H9 (cell line): ENCODE measurements around the gene HSH2D. TPM values are rescaled to one million over a fixed set of nuclear protein-coding genes. Genes with fewer than 3 reads are reported as not detected.

Experiments
- DNase-seq: peaks from one replicate; pipeline ENCODE4 v3.0.0-alpha.2; 2017
- H2AFZ ChIP-seq: one replicate; pipeline ENCODE4 v1.6.1; 2013; ENCODE audit warnings: mild to moderate bottlenecking, low read length, control low read depth, moderate library complexity
- H2AK5ac ChIP-seq: 2 replicates; pipeline ENCODE4 v1.6.1; 2013; ENCODE audit warnings: low read length, control low read depth, mixed read lengths; ENCODE audit not compliant: insufficient read length
- H2BK120ac ChIP-seq: one replicate; pipeline ENCODE4 v1.6.1; 2013; ENCODE audit warnings: low read depth, mild to moderate bottlenecking, low read length, control low read depth, inconsistent platforms; ENCODE audit not compliant: poor library complexity, severe bottlenecking
- H2BK12ac ChIP-seq: 2 replicates; pipeline ENCODE4 v1.6.1; 2013; ENCODE audit warnings: low read length, control low read depth, mixed read lengths, low read depth; ENCODE audit not compliant: insufficient read length
- H2BK15ac ChIP-seq: 2 replicates; pipeline ENCODE4 v1.6.1; 2013; ENCODE audit warnings: low read depth, low read length, control low read depth
- H2BK20ac ChIP-seq: one replicate; pipeline ENCODE4 v1.6.1; 2013; ENCODE audit warnings: low read depth, mild to moderate bottlenecking, low read length, control low read depth, inconsistent platforms; ENCODE audit not compliant: poor library complexity, severe bottlenecking
- H2BK5ac ChIP-seq: 2 replicates; pipeline ENCODE4 v1.6.1; 2013; ENCODE audit warnings: low read length, control low read depth, mixed read lengths; ENCODE audit not compliant: insufficient read length
- H3K14ac ChIP-seq: 2 replicates; pipeline ENCODE4 v1.6.1; 2013; ENCODE audit warnings: low read length, control low read depth; ENCODE audit not compliant: insufficient read depth
- H3K18ac ChIP-seq: 2 replicates; pipeline ENCODE4 v1.6.1; 2013; ENCODE audit warnings: low read depth, mild to moderate bottlenecking, mixed read lengths, low read length, control low read depth; ENCODE audit not compliant: insufficient read length
- H3K23ac ChIP-seq: 2 replicates; pipeline ENCODE4 v1.6.1; 2013; ENCODE audit warnings: low read length, control low read depth, mixed read lengths, low read depth; ENCODE audit not compliant: insufficient read length
- H3K23me2 ChIP-seq: 2 replicates; pipeline ENCODE4 v1.6.1; 2013; ENCODE audit warnings: low read depth, mild to moderate bottlenecking, mixed read lengths, low read length, control low read depth; ENCODE audit not compliant: insufficient read length, poor library complexity, severe bottlenecking
- H3K27ac ChIP-seq: 2 replicates; pipeline ENCODE4 v1.5.1; 2013; ENCODE audit warnings: low read length, control low read depth, mixed read lengths, low read depth; ENCODE audit not compliant: insufficient read length
- H3K27me3 ChIP-seq: 2 replicates; pipeline ENCODE4 v1.6.1; 2013; ENCODE audit warnings: low read length, control low read depth, inconsistent platforms; ENCODE audit not compliant: insufficient read depth
- H3K4ac ChIP-seq: 2 replicates; pipeline ENCODE4 v1.6.1; 2013; ENCODE audit warnings: low read depth, mild to moderate bottlenecking, control low read depth, inconsistent platforms, low read length, moderate library complexity
- H3K4me1 ChIP-seq: 2 replicates; pipeline ENCODE4 v1.6.1; 2013; ENCODE audit warnings: low read length, control low read depth, inconsistent platforms; ENCODE audit not compliant: insufficient read depth
- H3K4me2 ChIP-seq: 2 replicates; pipeline ENCODE4 v1.6.1; 2013; ENCODE audit warnings: low read length, control low read depth, mixed read lengths; ENCODE audit not compliant: insufficient read length, insufficient read depth
- H3K56ac ChIP-seq: 2 replicates; pipeline ENCODE4 v1.6.1; 2013; ENCODE audit warnings: low read depth, mild to moderate bottlenecking, mixed read lengths, low read length, control low read depth; ENCODE audit not compliant: insufficient read length
- H3K79me1 ChIP-seq: 2 replicates; pipeline ENCODE4 v1.6.1; 2013; ENCODE audit warnings: low read depth, mild to moderate bottlenecking, moderate library complexity, low read length, control low read depth, inconsistent platforms; ENCODE audit not compliant: insufficient read depth, poor library complexity, severe bottlenecking
- H3K79me2 ChIP-seq: 2 replicates; pipeline ENCODE4 v1.6.1; 2013; ENCODE audit warnings: low read length, control low read depth, inconsistent platforms; ENCODE audit not compliant: insufficient read depth
- H3K9ac ChIP-seq: 2 replicates; pipeline ENCODE4 v1.6.1; 2013; ENCODE audit warnings: low read length, control low read depth, mixed read lengths; ENCODE audit not compliant: insufficient read length; ENCODE audit errors: extremely low read depth
- H3K9me3 ChIP-seq: one replicate; pipeline ENCODE4 v1.6.1; 2013; ENCODE audit warnings: low read depth, low read length, inconsistent platforms; ENCODE audit not compliant: control insufficient read depth
- H3T11ph ChIP-seq: one replicate; pipeline ENCODE4 v1.6.1; 2013; ENCODE audit warnings: mild to moderate bottlenecking, low read length, control low read depth, inconsistent platforms
- H4K20me1 ChIP-seq: one replicate; pipeline ENCODE4 v1.6.1; 2013; ENCODE audit not compliant: control insufficient read depth, insufficient read length, insufficient read depth
- H4K5ac ChIP-seq: 2 replicates; pipeline ENCODE4 v1.6.1; 2013; ENCODE audit warnings: low read depth, mild to moderate bottlenecking, mixed read lengths, low read length, control low read depth; ENCODE audit not compliant: insufficient read length
- H4K8ac ChIP-seq: replicated peaks from 2 replicates; pipeline ENCODE4 v1.6.1; 2013; ENCODE audit warnings: low read length, control low read depth, mixed read lengths, low read depth; ENCODE audit not compliant: insufficient read length
- H4K91ac ChIP-seq: 2 replicates; pipeline ENCODE4 v1.6.1; 2013; ENCODE audit warnings: low read depth, mild to moderate bottlenecking, moderate library complexity, mixed read lengths, low read length, control low read depth; ENCODE audit not compliant: insufficient read length
- H3K27ac Mint-ChIP-seq, 3 experiments: 2 replicates in 2 of 3; 3 replicates in 1 of 3; pipeline ENCODE4 v1.8.0; 2020 to 2021; ENCODE audit warnings: mixed read lengths in 3 of 3, mild to moderate bottlenecking in 1 of 3, moderate library complexity in 1 of 3
- H3K27me3 Mint-ChIP-seq: 2 replicates; pipeline ENCODE4 v1.8.0; 2021; ENCODE audit warnings: low read depth, mild to moderate bottlenecking, moderate library complexity, mixed read lengths
- H3K36me3 Mint-ChIP-seq, 3 experiments: 2 replicates in 2 of 3; 3 replicates in 1 of 3; pipeline ENCODE4 v1.8.0; 2020 to 2021; ENCODE audit warnings: low read depth in 3 of 3, mixed read lengths in 3 of 3; ENCODE audit not compliant: insufficient read depth in 1 of 3
- H3K4me1 Mint-ChIP-seq, 2 experiments: 2 replicates each; pipeline ENCODE4 v1.8.0; 2020; ENCODE audit warnings: mixed read lengths in 2 of 2
- H3K4me3 Mint-ChIP-seq, 2 experiments: 2 replicates in 1 of 2; 3 replicates in 1 of 2; pipeline ENCODE4 v1.8.0; 2020 to 2021; ENCODE audit warnings: mild to moderate bottlenecking in 2 of 2, mixed read lengths in 2 of 2, moderate library complexity in 1 of 2
- H3K9me3 Mint-ChIP-seq, 2 experiments: 2 replicates in 1 of 2; 3 replicates in 1 of 2; pipeline ENCODE4 v1.8.0; 2020; ENCODE audit warnings: mild to moderate bottlenecking in 2 of 2, mixed read lengths in 2 of 2, moderate library complexity in 1 of 2
- WGBS: extraction: QIAGEN DNeasy Blood & Tissue Kit; methylation state at CpG from one replicate; pipeline ENCODE4 v1.1.7; 2013; ENCODE audit warnings: missing lambda C conversion rate, low lambda C conversion rate, mixed read lengths; ENCODE audit not compliant: insufficient read length; ENCODE audit errors: extremely low coverage; 5-methylcytosine and 5-hydroxymethylcytosine counted together
- total RNA-seq: library from RNA; stranded (reverse); gene quantifications from 2 replicates; pipeline ENCODE4 v1.2.1, GENCODE V29; 2021
- TF ChIP-seq, protein P1 (sequence below): fragments of 200-600 bp; sonication (generic); conservative IDR thresholded peaks from 3 replicates; pipeline ENCODE4 v1.8.0; 2021; ENCODE audit warnings: antibody characterized with exemption, mild to moderate bottlenecking

HSH2D gene
- total RNA-seq, 1 experiment from 2014 or later, result 2.3 TPM

- Histone ChIP-seq H4K8ac (no peak overlapping the region), H3K79me2 (no peaks in the 10 kb centered on the region), H4K91ac (no peak overlapping the region), H3K9me3 (no peaks in the 10 kb centered on the region), H3K79me1 (no peaks in the 10 kb centered on the region), H2BK15ac (no peak overlapping the region), H3K14ac (no peak overlapping the region), H3K27ac (no peak overlapping the region), H3T11ph (no peak overlapping the region), H2AFZ (no peak overlapping the region), H3K9ac (no peak overlapping the region), H2BK5ac (no peak overlapping the region), H3K56ac (no peak overlapping the region), H2BK120ac (no peak overlapping the region), H3K4me1 (no peaks in the 10 kb centered on the region), H3K23me2 (no peaks in the 10 kb centered on the region), H3K18ac (no peak overlapping the region), H3K23ac (no peak overlapping the region), H2AK5ac (no peak overlapping the region), H2BK12ac (no peak overlapping the region), H4K20me1 (no peaks in the 10 kb centered on the region), H3K27me3 (no peaks in the 10 kb centered on the region), H3K4me2 (no peak overlapping the region), H2BK20ac (no peak overlapping the region), H3K4ac (no peak overlapping the region), H4K5ac (no peak overlapping the region)
- H3K4me3 Mint-ChIP-seq, result no peak overlapping the region; a peak in 1 of 5 replicates
- H3K9me3 Mint-ChIP-seq, result no peaks in the 10 kb centered on the region
- peaks cover 56 to 97% (median 91%) of the 10 kb centered on the region in 3 experiments for H3K36me3 Mint-ChIP-seq
- TF ChIP-seq, protein P1, sequence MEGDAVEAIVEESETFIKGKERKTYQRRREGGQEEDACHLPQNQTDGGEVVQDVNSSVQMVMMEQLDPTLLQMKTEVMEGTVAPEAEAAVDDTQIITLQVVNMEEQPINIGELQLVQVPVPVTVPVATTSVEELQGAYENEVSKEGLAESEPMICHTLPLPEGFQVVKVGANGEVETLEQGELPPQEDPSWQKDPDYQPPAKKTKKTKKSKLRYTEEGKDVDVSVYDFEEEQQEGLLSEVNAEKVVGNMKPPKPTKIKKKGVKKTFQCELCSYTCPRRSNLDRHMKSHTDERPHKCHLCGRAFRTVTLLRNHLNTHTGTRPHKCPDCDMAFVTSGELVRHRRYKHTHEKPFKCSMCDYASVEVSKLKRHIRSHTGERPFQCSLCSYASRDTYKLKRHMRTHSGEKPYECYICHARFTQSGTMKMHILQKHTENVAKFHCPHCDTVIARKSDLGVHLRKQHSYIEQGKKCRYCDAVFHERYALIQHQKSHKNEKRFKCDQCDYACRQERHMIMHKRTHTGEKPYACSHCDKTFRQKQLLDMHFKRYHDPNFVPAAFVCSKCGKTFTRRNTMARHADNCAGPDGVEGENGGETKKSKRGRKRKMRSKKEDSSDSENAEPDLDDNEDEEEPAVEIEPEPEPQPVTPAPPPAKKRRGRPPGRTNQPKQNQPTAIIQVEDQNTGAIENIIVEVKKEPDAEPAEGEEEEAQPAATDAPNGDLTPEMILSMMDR, result no peak
- no peaks in the 10 kb centered on the region for H3K4me1 Mint-ChIP-seq
- H3K27ac Mint-ChIP-seq, result peak overlapping the region in 1 of 3 experiments; percentile 38; a peak in 1 of 7 replicates
- no peak for DNase-seq
- WGBS, result no CpG with 5 or more reads among the region's 6 CpGs
- H3K27me3 Mint-ChIP-seq, result no peaks in the 10 kb centered on the region; the same call in 1 of the 2 replicates
Observed at GRCh38 chr19:16098416-16098768, 45.1 kb upstream of the HSH2D start.
